HT1080 (cell line): ENCODE data around the gene SPTBN1. TPM values are rescaled to one million over a fixed set of nuclear protein-coding genes. Genes with fewer than 3 reads are reported as not detected.

Experiments
- DNase-seq: peaks from one replicate; pipeline ENCODE4 v3.0.0-alpha.2; 2015; ENCODE audit warnings: low read depth
- total RNA-seq: library from RNA; depleted of rRNA; stranded (reverse); fragments of >200 nt; shearing (Covaris generic); gene quantifications from 2 replicates; pipeline ENCODE4 v1.2.3, GENCODE V29; 2014

SPTBN1 gene
- total RNA-seq, 1 experiment from 2014 or later: 89.9 TPM

DNA sequence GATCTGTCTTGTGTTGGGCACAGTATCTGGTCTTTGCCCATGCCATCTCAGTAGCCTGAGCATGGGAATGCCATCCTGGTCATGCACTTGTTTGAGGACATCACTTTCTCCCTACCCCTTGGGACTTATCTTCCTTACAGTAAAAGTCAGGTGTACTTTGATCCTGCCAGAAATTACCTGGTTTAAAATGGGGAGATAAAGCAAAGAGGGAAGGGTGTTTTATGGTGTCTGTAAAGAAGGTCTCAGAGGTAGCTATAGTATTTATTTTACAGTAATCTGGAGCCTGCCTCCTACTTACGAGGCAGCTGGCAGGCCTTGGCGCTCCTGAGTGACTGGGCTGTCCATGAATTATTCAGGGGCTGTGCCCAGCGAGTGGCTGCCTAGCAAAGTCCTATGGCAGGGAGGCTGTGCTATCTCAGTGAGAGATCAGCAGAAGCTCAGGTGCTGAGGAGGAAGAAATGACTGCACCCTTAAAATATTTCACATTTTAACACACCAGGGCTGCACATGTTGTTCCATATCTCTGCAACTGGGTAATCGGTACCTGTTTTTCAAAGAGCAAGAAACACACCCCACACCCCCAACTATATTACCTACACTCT is 93.9 kb downstream of the SPTBN1 start:
- DNase-seq: no peak

DNA sequence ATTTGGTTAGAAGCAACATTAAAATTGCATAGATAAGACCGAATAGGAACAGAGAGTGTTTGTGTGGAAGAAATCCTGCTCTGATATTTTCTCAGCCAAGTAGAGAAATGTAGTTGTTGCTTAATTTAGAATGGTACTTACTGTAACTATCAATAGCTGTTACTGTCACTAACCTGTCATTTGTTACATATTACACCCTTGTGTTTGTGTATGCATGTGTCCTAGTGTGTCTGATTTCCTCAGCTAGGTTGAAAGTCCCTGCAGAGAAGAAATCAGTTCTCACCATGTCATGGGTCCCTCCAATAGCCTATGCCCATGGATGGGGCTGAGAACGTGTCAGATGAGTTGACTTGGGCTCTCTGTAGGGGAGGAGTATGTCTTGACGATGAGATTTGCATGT is 94.4 kb downstream of the SPTBN1 start:
- DNase-seq: no peak

DNA sequence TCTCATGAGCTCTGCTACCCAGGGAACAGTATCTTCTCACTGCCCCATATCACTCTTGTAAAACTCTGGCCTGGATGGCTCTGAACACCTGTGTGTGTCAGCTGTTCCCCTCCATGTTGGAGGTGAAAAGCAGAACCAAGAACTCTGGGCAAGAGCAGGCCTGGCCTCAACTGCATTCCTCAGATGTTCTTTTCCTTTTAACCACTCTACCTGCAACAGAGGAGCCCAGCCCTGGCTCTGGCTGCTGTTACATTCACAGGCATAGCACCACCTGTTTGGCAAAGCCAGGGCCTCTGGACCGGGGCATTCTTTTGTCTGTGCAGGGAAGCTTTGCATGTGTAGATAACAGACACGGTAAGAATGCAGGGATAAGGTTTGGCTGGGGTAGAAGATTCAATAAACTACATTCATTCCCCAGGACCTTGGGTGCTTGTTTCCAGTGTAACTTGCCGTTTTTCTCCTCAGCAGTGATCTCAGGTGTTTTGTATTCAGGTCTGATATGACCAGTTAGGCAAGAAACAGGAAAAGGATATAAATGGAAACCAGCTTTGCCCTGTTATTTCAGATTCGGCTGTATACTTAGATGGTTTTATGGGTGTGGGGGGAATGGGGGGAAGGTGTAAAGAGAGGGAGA is 95.1 kb downstream of the SPTBN1 start:
- no peak for DNase-seq

DNA sequence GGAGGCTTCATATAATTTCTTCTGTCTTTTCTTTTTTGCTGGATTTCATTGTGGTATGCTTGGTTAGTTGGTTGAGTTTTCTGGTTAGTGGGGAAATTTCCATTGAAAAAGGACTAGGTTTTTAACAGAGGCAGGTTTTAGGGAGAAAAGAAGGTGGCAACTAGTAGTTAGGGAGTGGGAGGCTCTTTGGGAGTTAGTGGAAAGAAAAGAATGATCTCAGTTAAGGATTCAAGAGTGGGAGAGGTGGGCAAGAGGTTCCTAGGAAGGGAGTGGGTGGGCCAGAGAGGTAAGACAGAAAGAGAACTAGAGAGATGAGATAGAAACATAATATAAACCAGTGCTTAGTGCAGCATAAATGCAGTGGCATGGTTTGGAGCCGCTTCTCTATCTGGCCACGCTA is 96.9 kb downstream of the SPTBN1 start:
- no peak for DNase-seq

DNA sequence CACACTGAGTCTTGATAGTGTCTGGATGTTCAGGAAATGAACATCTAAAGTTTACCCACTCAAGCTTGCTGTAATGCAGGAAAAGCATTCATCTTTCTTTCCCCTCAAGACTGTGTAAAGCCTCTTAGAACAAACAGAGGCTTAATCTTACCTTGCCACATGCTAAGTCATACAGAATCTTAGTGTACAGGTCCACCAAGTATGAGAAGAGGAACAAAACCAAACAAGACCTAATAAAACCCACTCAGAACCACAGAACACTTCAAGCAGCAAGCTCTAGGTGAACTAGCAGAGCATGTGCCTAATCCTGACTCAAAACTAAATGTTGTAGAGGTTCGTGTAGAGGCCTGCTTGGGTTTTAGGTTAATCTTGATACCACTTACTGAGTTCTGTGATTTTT is 97.6 kb downstream of the SPTBN1 start:
- DNase-seq: no peak

DNA sequence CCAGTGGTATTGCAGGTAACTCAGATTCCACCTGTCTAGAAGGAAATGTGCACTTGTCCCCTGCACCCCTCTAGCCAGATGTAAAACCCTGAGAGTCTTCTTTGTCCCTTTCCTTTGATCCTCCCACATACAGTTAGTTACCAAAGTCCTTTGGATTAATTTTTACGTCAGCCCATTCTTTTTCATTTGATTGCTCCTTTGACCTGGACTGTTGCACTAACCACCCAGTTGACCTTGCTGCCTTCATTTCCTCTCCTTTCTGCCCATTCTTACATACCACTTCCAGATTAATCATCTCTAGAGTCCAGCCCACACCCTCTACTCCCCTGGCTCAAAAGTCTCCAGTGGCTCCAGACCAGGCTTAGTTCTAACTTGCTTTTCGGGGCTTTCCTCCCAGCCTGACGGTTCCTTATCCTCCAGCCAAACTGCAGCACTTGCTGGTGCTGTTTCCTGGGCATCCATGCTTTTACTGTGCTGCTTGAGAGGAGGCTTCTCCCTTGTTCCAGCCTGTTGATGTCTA is 99.3 kb downstream of the SPTBN1 start:
- peak; percentile 43 for DNase-seq

DNA sequence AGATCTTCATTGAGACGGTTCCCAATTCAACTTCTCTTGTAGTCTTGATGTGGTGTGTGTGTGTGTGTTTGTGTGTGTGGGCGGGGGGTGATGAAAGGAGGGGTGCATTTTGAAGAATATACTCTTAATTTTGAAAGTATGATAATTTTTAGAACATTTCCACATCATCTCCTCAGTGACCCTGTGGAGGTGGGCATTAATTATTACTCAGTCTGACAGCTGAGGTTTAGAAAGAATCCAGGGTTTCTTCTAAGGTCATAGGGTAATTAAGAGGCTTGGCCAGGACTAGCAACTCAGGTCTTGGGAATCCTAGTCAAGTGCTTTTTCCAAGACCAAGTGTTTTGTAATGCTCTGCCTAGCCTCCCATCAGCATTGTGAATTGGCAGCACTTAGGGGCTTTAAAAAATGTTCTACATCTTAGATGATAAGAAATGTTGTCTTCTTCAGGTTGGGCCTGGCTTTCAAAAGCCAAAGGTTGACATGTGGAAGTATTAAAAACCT is 100.5 kb downstream of the SPTBN1 start:
- no peak for DNase-seq

DNA sequence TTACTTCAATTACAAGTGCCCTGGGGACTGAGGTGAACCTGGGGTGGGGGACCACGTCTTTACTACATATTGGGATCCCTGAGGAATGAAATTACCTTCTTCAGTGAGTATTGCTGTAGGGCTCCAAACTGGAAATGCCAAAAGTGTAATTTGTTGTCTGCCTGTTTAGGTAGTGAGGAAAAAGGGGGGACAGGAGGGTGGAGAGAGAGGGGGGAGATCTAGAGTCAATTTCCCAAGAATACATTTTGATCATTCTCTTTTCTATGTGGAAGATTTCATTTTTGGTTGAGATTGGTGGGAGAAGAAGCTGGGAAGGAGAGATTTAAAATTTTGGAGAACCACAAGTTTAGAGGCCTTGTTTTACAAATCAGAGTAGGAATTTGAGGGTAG is 101.1 kb downstream of the SPTBN1 start:
- no peak for DNase-seq

DNA sequence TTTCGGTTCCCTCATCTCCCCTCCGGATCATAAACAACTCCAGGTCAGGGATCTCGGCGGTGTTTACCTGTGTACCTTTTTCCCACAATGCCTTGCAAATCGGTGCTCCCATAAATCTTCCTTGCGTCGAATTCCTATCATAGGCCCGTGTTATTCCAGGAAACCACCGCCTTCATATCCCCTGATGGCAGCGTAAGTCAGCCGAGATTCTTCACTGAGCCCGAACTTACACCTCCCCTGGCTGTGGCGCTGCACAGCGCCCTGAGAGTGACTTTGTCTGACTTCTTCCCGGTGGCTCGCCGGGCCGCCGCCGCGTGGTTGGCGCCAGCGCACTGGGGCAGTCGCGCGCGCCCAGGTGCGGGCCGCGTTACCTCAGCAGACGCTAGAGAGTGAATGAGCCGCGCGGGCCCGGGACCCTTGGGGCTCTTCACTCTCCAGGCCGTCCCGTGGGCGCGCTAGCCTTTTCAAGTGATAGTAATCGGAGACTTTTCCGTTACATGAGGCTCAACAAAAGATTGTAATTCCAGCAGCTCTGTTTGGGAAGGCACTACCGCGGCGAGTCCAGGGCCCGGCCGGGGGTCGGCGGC is 101.6 kb downstream of the SPTBN1 start:
- no peak for DNase-seq

DNA sequence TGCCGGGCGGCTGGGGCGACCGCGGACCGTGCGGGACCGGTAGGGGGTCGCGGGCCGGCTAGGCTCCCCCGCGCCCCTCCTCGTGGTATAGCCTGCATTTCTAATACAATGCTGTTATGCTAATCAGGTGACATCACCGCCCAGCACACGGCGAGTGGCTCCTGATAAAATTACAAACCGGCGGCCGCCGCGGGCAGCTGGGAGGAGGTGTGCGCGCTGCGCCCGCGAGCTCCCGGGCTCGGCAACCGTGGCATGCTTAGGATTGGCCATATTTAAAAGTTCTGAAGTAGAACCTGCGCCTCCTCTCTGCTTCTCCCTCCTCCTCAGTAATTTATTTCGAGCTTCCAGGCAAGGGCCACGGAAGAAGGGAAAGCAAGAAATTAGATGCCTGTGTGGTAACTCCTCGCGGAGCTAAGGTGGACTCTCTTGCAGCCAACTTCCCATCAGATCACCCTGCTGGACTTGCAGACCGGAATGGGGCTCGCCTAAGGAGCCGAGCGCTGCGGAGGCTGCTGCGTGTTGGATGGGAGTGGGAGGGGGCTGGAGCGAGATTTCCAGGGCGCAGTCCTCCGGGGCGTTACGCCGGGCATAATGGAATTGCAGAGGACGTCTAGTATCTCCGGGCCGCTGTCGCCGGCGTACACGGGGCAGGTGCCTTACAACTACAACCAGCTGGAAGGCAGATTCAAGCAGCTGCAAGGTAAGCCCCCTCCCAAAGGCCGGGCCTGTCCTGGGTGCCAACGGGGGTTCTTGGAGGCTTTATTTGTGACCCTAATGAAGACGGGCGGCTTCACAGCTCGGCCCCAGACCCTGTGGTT is 102.3 kb downstream of the SPTBN1 start:
- DNase-seq: no peak

DNA sequence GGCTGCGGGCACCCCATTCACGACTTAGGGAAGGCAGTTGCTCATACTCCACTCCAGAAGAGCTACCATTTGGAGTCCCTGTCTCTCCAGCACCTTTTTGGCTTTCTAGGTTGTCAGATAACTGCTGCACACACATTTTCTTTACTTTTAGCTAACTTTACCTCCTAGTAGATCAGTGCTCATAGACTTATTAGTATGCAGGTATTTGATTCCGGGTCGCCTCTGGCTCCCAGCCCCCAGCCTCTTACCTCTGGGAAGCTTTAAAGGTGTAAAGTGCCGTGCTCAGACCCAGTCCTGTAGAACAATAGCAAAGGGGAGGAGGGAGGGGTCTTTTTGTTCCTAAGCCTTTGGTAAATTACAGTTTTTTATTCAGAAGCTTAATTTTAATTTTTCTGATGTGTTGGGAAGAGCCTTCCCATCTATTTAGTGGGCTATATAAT is 102.9 kb downstream of the SPTBN1 start:
- no peak for DNase-seq

DNA sequence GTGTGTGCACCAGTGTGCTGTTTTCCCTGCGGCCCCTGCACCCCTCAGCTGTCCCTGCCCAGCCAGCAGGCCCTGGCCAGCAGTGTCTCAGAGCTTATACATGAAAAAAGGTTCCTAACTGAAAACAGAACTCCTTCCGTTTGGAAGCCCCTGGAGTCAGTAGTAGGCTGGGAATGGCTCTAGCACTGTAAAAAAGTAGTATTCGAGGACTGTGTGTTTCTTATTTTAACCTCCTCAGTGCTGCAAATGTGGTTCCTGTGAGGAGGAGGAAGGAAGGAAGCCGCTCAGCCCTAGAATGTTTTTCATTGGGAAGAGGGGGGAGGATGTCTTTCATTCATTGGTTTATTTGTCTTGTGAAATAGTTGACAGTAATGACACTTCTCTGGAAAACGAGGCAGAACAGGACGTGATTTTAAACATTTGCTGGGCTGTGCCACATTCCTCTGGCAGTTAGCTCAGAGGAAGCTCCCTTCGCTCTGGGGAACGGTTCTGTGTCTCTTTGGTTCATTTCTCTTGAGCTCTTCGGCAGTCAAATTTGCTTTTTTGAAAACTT is 103.5 kb downstream of the SPTBN1 start:
- peak; percentile 89 for DNase-seq

DNA sequence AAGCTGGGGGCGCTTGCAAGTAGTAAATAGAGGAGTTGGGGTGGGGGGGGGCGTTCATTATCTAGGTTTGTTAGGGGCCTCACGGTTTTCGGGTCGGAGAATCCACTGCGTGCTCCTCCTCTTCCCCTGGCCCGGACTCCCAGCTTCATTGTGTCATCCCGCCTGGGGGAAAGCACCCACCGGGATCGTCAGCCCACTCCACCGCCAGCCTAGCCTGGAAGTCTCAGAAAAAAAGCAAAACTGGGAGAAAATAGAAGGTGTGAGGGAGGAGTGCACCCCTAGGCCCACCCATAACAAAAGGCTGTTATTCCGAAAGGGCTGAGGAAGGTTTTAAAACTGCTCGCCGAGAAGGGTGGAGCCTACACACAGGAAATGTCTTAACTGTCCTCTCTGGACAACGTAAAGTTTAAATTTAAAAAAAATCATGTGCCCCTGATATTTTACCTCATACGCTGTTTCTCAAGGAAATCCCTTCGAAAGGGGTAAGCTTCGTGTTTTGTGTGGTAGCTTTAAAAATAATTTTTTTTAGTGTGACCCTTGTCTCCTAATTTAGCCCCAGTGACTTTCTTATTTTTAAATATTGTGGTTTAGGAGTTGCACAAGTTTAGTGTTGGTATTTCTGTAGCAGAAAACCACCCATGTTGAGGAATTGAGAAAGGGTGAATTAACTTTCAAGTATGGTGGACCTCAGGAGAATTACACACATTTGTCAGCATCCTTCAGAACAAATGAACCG is 104.2 kb downstream of the SPTBN1 start:
- peak; percentile 82 for DNase-seq

DNA sequence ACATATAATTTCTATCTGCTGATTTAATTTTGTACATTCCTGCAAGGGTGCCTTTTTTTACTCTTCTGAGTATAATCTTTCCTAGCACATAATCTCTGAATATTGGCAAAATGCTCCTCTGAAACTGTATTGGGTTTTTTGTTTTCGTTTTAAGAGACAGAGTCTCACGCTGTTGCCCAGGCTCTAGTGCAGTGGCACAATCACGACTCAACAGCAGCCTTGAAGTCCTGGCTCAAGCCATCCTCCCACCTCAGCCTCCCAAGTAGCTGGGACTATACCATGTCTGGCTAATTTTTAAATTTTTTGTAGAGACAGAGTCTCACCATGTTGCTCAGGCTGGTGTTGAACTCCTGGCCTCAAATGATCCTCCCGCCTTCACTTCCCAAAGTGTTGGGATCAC is 104.9 kb downstream of the SPTBN1 start:
- DNase-seq: no peak

DNA sequence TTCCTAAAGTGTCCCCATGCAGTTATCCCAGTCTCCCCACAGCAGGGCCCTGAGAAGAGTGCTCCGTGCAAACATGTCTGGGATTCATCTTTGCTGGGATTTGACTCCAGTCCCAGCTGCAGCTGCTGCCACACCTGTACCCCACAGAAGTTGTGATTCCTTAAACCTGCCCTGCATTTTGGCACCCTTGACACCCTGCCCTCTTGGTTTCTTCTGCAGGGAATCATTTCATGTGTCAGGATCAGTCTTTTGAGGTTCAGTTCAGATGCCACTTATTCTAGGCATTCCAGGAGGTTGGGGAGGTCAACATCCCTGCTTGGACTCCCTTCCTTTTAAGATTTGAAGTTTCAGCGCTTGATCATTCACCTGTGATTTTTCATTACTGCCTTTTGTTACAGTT is 108.3 kb downstream of the SPTBN1 start:
- DNase-seq: no peak

DNA sequence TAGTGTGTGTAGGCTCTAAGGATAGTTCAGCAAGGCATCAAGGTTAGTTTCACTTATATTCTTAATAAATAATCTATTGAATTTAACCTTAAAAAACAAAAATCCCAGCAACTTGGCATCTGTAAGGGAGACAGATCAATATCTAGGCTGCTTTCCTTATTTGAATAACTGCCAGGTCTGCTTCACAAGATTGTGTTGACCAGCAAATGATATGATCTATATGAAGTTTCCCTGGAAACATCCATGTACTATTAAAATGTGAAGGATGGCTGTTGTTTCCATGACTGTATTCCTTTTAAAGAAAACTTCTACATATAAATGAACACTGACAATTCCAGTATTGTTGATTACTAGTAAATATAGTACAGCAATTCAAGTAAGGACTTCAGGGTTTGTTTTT is 109.4 kb downstream of the SPTBN1 start:
- DNase-seq: no peak

DNA sequence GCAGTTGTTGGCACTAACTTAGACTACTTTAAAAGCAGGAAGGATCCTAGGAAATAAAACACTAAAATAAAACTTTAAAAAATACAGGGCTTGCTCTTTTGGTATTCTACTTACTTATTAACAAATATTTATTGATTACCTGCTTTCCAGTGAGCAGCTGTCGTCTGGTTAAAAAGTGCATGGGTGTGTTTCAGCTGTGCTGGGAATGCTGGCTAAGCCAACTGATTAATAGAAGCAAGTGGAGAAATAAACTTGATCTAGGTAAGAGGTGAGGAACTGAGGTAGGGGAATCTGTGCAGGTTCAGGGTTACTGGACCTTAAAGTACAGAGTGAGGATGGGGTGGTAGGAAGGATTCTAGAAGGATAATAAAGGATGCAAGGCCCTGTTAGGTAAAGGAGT is 110.8 kb downstream of the SPTBN1 start:
- no peak for DNase-seq

DNA sequence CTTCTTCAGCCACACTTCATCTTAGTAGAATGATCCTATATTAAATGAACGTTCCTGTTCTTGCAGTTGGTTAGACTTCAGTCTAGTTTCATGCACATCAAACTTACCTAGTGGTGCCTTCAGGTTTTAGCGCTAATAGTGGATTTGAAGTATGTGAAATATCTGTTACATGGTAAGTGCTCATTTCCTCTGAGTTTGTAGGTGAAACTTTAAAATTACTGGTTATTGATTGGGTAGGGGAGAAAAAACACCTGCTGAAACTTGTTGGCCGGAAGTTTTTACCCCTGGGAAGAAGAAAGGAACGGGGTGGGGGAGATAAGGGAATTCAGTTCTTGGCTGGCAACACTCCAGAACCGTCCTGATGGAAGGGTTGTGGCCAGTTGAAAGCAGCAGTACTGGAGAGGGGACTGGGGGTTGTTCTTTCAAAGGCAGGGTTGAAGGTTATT is 112.8 kb downstream of the SPTBN1 start:
- no peak for DNase-seq

DNA sequence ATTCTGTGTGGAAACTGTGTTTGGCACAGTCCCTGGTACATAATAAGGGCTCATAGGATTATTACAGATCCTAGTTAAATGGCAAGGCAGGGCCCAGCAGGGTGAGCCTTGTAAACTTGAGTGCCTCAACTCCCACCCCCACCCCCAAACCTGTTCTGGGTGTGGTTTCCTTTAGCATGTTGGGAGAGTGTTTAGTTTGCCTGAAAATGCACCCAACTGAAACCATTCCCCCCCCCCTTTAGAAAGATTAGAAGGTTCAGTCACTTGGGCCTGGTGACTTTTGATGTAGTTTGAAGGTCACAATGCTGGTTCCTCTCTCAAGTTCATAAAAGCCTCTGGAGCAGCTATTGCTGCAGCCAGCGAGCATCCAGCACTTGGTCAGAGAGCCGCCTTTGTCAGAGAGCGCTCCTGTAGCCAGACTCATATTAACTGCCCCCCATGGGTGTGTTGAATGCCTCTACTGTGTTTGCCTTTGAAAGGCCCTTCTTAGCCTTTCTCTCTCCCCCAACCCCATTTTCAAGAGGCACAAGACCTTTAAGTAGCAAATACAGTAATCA is 113.7 kb downstream of the SPTBN1 start:
- no peak for DNase-seq

DNA sequence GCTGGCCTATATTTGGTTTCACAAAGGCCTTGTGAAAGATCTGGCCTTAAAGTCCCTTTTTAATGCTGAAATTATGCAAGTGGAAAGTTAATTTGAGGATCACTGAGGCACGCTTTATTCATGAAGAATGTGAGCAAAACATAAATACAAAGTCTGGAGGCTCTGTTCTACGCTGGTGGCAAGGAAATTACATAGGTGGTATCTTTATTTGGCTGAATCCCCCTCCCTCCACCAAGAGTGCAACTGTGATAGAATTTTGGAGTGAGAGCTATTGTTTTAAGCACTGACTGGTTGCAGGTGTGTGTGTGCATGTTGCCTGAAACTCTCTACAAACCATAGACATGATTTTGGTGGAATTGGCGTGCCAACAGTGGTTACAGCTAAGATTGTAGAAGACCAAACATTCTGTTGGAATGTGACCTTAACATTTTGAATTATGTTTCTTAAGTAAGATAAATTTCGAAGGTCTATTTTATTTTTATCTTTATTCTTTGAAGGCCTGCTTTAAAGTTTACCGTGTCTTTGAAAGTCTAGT is 114.3 kb downstream of the SPTBN1 start:
- no peak for DNase-seq
